Measurements from ENCODE around the gene TRPM3.

TRPM3 gene

DNA sequence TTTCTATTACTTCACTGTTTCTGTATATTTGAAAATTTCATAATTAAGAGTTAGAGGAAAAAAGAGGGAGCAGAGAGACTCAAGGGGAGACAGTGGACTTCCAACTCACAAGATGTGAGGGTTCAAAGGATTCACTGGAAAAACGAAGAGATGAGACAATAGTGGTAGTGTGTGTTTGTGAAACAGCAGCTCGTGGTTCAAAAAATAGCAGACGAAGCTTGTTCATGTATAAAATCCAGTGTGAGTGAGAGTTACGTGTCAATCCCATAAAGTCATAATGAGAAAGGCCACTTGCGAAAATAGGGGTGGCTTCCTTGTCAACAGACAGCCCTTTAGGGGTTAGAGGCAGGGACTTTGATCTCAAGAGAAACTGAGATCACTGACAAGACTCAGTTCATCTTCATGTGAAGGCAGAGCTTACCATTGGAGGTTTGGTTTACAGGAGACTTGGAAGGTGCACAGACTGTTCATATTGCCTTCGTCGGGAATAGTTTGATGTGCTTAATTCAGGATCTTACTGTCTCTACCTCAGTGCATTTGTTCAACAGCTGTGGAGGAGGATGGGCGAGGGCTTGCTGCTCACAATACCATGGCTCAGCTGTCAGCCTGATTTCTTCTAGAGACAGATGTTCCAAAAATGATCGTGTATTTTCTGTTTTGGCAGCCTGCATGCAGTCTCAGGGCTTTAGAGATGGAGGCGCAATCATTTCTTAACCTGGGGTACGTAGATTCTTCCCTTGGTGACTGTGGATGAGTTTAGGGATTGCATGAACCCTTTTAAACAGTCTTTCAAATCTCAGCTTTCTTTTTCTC, 601.3 kb downstream of the TRPM3 start:
- DNase-seq (ENCODE audit: low read depth), result no peak

DNA sequence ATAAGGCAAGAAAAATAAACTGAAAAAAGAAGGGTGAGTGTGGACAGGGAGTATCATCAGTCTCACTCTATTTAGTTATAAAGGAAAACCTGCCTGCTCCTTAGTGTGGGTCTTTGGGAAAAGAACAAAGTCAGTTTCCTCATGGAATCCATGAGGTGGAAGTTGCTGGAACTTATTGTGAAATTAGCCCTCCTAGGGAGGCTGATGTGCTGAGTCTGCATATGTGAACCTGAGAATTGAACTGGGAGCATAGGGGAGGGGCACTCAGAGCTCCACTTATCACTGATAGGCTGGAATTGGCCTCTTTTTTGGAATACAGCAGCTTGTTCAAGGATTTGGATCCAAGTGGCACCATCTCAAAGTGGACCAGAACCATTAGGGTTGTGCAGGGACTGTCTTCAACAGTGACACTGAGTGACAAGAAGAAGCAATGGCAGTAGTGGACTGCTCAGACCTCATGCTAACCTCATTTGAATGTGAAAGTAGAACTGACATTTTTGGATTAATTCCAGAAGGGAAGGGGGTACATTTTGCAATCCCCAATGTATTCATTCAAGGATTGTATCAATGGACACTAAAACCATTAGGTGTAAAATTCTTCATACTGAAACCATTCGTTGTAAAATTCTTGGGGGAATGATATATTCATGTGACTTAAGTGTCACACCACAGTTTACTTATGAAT, 603.4 kb downstream of the TRPM3 start:
- no peak for DNase-seq (ENCODE audit: low read depth)

DNA sequence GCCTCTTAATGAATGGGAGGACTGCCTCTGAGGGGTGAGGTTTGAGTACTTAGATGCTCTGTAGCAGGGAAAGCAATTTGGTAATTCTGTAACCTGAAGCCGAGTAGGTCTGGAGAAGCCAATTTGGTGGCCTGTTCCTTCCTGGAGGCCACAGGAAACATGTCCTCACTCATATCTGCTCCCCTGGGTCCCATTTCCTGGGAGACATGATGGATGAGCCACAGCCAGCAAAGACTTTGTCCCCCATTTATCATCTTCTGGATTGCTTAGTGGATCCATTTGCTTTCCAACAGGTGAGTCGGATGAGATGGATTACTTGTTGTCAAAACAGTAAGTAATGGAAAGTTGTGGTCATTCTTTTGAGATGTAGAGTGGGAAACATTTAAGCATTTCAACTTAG, 607.1 kb downstream of the TRPM3 start:
- no peak for DNase-seq (ENCODE audit: low read depth)

DNA sequence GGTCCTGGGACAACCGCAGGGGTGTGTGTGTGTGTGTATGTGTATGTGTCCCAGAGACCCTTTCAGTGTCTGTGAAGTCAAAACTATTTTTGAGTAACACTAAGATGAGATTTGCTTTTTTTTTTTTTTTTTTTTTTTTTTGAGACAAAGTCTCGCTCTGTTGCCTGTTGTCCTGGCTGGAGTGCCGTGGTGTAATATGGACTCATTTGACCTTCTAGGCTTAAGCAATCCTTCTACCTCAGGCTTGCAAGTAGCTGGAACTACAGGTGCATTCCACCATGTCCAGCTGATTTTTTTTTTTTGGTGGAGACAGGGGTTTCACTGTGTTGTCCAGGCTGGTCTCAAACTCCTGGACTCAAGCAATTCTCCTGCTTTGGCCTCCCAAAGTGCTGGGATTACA, 609.6 kb downstream of the TRPM3 start:
- no peak for DNase-seq (ENCODE audit: low read depth)

DNA sequence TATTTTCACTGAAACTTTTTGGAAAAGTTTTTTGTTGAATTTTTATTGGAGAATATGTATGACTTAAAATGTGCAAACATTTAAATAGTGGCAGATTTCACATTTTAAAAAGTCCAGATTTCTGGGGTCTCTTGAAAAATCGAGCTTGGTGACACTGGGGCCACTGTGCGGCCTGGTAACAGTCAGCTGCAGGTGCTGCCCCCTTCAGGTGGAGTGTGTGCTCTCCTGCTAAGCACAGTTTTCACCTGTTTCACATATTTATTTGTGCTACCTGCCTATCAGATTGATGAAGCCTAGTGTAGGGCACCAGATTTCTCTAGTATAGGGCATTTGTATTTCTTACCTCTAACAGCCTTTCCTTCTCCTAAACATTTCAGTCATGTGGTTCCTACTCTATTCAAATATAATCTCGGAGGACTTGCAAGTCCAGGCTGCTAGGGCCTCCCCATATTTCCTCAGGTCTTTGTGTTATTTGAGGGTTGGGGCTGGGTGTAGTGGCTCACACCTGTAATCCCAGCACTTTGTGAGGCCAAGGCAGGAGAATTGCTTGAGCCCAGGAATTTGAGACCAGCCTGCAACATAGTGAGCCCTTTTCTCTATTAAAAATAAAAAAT, 611.2 kb downstream of the TRPM3 start:
- no peak for DNase-seq (ENCODE audit: low read depth)

DNA sequence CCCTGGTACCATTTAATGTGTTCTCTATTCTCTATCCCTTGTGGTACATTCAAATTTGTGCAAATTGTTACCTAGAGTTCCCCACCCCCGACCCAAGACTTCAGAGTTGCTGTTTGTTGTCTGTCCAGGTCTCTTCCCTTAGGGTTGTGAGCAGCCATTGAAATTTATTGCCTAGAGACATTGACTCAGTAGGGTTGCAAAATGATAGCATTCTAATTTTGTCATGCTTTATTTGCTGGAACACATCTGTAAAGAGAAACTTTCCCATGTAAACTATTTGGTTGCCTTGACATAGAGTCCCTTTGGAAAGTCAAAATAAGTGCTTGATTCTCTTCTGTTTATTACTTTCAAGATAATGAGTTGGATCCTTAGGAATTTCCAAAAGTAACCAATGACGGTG, 615.3 kb downstream of the TRPM3 start:
- DNase-seq (ENCODE audit: low read depth), result no peak

DNA sequence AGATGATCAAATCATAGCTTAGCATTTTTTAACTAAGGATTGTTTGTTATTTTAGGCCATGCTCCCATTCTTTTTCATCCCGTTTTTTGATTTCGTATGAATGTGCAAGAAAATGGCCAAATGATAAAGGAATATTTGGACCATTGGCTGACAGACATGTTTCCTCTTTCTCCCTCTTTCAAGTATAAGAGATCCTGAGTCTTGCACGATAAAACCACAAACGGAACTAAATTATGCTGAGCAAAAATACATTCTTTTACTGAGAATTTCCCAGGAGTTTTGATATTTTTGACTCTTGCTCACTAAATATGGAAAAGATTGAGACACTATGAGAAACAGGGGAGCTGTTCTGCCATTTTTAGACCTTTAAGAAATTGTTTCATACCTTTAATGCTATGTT, 616.6 kb downstream of the TRPM3 start:
- no peak for DNase-seq (ENCODE audit: low read depth)

DNA sequence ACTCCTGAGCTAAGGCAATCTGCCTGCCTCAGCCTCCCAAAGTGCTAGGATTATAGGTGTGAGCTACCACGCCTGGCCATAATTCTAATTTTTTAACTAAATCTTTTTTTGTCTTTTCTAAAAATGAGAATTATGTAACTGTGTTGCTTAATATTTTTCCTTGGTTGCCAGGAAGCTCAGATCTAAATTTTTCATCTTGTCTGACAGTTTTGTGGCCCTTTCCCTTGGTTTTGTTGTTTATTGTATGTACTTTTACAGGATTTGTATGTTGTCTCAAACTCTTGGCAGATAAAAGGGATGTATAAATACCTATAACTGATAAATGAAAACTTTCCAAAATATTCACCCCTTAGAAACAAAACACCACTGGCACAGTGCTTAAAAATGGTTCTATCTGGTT, 618.7 kb downstream of the TRPM3 start:
- no peak for DNase-seq (ENCODE audit: low read depth)

DNA sequence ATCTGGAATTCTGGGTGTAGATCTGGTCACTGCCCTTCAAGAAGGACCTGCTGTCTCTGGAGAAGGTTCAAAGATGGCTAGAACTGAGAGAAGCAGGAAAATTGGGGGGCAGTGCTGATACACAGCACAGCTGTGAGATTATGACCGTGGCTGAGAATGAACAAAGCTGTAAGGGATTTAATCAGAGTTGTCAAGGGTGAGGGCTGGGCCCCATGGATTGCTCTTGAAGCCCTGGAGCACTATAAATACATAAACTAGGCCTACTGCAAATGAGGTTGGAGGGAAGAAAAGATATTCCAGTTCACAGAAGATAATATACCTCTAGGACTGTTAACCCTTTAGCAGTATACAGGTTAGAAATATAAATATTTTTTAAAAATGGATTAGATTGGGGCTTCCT, 620.6 kb downstream of the TRPM3 start:
- no peak for DNase-seq (ENCODE audit: low read depth)

DNA sequence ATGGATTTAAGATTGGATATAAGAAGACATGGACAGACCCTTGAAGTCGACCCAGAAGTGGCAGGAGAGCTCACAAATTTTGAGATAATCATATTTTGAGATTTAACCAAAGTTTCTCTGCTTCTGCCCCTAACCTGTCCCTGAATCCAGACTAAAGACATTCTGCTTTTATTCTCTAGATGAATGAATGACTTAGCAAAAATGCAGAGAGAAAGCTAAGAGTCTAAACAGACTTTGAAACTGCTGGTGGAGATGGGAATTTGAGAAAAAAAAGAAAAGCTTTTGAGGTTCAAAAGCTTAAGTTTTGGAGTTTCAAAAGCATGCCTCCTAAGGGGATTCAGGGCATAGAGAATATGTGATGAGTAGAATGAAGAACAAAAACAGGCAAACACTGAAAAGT, 621.8 kb downstream of the TRPM3 start:
- DNase-seq (ENCODE audit: low read depth), result no peak

DNA sequence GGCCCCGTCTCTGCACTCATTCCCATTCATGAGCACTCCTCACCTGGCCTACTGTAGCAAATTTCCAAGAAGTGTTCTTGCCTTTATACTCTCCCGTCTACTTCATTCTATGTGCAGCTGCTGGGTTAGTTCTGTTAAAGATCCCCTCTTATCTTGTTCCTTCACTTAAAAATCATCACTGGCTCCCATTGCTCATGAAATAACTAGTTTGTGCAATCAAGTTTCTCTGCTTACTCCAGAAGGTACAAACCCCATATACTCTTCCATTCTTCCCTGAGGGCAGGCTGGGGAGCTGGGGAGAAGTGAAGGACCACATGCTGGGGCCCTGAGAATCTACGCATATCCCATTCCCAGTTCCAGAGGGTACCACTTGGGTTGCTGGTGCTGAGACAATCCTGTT, 622.6 kb downstream of the TRPM3 start:
- no peak for DNase-seq (ENCODE audit: low read depth)

DNA sequence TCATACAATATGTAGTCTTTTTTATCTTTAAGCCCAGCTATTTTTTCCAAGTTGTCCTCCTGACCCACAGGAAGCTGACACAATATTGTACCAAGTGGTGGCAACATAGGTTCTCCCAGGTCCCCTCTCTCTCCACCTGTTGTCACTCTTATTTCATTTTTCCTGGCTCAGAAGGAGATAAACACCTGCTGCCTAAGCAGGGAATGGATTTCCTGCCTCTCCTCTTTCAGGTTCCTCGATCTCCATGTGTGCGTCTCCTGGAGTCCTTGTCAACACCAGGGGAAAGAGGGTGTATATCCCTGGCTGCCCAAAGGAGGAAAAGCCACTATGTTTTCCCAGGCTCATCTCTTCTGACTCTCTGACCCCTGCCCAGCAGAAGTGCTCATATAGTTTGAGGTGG, 625.2 kb downstream of the TRPM3 start:
- DNase-seq (ENCODE audit: low read depth), result no peak

DNA sequence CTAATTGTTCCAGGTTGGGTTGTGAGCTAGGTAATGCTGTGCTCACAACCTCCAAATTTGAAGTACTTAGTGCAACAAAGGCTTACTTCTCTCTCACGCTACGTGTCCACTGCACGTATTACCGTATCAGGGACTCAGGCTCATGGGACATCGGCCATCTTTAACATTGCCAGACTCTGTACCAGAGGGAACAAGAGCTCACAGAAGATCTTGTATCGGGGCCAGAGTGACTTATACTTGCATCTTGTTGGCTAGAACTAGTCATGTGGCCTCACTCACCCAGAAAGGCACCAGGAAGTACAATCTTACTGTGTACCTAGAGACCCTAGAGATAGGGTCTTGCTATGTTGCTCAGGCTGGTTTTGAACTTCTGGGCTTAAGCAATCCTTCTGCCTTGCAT, 625.9 kb downstream of the TRPM3 start:
- no peak for DNase-seq (ENCODE audit: low read depth)

DNA sequence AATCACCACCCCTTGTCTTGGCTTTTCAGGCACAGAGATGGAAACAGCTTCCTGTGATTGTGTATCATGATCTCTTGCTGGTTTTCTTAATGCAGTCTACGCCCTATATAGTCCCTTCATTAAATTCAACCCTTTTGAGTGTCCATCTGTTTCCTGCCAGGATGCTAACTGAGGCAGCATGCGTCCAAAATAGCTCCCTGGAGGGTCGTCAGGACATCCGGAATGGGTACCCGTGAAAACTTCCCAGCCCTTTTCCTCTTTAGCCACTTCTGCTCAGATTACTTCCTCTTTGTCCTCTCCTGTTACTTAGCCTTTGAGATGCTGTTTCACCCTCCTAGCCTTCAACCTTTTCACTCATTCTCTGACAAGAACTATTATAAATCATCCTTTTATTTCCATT, 627.2 kb downstream of the TRPM3 start:
- no peak for DNase-seq (ENCODE audit: low read depth)

DNA sequence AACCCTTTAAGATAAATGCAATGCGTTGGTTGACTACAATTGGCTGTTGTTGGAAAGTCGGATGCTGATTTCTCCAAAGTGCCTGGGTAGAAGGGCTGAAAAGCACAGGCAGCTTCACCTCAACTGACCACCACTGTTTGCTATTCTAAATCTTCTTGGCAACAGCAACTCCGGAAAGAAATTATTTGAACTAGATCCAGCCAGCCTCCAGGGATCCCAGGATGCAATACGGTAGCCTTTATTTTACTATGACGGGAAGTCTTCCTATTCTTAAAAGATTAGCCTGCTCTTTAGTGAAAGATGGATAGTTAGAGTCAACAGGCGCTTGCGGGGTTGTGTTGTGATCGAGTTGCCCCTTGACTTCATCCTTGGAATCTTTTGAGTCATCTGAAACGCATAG, 628.4 kb downstream of the TRPM3 start:
- DNase-seq (ENCODE audit: low read depth), result no peak

DNA sequence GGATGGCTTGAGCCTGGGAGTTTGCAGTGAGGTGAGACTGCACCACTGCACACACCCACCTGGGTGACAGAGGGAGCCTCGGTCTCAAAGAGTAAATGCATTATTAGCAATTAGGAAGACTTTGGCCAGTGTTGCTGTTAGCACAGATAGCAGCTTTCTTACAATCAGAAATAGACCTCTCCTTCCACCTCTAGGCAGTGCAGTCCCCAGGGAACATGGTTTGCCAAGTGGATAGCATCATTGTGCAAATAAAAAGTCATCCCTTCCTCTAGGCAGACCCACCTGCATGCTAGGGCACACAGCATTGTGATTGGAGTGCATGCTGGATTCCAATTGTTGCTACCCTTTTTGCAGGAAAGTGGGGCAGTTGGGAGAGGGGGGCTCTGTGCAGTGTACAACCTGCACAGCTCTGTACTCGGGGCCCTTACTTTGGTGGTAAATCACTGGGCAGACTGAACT, 629.1 kb downstream of the TRPM3 start:
- no peak for DNase-seq (ENCODE audit: low read depth)

DNA sequence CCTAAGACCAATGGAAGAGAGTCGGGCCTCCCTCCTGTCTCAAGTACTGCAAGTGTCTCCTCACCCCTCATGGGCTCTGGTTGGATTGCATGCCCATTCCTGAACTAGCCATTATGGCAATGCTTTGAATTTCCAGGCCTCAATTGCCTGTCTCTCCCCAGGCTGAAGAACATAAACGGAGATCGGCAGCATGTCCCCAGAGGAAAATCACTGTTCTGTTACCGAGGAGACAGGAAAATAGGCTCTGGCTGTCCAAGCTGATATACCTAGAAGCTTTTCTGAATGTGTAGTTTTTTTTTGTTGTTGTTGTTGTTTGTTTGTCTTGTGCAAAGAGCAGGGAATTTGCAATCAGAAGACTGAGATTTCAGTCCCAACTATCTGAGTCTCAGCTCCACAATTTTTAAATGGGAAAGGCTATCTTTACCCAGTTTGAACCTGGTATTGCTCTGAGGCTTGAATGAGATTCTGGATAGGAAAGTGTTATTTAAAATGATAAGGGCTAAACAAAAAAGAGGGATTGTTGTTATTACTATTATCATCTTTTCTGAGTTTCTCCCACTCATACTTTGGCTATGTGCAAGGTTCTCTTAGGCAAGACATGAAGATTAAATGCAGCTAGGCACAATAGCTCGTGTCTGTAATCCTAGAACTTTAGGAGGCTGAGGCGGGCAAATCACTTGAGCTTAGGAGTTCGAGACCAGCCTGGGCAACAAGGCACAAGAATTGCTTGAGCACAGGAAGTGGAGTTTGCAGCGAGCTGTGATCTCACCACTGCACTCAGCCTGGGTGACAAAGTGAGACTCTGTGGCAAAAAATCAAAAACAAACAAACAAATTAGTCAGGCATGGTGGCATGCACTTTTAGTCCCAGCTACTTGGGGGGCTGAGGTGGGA, 629.7 kb downstream of the TRPM3 start:
- no peak for DNase-seq (ENCODE audit: low read depth)

DNA sequence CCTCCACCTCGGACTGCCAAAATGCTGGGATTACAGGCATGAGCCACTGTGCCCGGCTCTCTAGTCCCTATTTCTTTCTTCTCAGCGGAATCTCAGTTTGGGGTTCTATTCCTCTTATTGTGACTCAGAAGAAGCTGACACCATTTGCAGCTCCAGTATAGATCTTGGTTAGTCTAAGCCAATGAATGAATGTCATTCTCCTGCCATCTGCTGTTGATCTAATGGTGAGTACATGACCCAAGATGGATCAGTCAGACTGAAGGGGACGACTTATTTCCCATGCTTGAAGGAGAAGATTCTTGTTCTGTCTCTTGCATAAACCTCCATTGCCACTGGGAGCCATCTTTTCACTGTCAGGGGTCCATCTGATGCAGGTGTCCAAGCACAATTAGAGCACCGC, 630.9 kb downstream of the TRPM3 start:
- no peak for DNase-seq (ENCODE audit: low read depth)

DNA sequence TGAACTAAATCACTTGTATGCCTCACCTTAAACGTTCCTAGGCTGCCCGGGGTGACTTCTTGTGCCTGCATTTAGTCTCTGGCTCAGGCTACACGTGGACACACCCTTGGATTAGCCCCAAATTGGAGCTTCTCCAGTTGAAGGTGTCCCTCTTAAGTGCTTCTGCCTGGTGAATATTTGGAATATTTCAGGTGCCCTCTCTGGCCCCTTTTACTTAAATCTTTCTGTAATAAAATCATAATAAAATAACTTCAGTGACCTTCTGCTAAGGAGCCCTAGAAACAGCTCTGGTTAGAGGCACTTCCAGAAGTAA, 632.7 kb downstream of the TRPM3 start:
- no peak for DNase-seq (ENCODE audit: low read depth)

DNA sequence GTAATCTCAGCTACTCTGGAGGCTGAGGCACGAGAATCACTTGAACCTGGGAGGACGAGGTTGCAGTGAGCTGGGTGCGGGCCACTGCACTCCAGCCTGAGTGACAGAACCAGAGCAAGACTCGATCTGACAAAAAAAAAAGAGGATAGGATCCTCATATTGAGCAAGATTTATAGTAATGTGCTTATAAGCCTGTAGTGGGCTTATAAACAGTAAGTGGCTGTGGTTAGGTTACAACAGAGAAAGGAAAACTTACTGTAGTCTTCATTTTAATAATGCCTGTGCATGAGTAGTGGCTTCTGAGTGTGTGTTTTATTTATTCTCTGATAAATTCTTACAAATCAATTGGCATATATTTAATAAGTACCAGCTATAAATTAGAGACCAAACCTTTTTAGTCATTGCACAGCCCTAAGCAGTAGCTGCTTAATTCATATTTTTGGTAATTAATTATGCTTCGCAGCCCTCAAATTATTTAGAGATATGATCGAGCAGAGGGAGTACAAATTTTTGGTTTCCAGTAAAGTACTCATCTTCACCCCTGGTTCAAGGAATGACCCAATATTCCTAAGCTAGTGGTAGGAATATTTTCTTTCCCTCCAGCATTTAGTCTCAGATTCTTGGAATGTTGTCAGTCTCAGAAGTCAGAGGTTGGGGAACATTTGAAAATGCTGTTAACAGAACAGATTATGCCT, 633.2 kb downstream of the TRPM3 start:
- no peak for DNase-seq (ENCODE audit: low read depth)

DNA sequence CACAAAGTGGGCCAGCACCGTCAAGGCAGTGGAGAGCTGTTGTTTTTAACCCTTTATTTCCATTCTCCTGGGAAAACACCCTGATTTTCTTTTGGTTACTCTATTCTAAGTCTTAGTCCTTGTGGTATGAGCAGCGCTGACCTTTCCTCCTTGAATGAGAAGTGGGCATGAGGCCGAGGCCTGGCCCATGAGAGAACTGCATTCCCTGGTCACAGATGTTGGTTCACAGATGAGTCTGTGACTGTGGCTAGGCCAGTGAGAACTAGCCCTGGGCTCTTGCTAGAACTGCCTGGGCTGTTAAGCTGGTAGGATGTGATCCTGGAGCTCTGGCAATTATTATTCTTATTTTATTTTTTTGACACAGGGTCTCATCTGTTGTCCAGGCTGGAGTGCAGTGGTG, 635.3 kb downstream of the TRPM3 start:
- DNase-seq (ENCODE audit: low read depth), result no peak
